ENCODE measurements around the gene SERPINA9. TPM values are rescaled to one million over a fixed set of nuclear protein-coding genes. Genes with fewer than 3 reads are reported as not detected.

SERPINA9 gene
- polyA plus RNA-seq, 2 of the 4 experiments (the other 2 are of a cell fraction), result not detected

- peak overlapping the region; percentile 37 to 40; a peak in 1 of 6 replicates for H3K27ac ChIP-seq
- no peak overlapping the region for H3K4me3 ChIP-seq
- H3K4me1 ChIP-seq, result 0 out of 3 replicates have a peak, but pooled peaks cover 3% of the 10 kb centered on the region
- no peak for FAIRE-seq
- ChIA-PET POLR2A (interaction anchor here (0.8 to 0.9 kb wide), 2 partner anchors 9 to 144 kb away, joined by 3 to 4 read pairs; no protein-coding TSS in a partner anchor), CTCF (interaction anchor here (0.5 to 4.0 kb wide), 75 partner anchors 9 to 450 kb away, joined by 3 to 47 read pairs (median 4); partner anchors contain the start of genes SERPINA11, SERPINA2, SERPINA4 and SERPINA5)
- ATAC-seq, result peak; percentile 80 to 91
- TF ChIP-seq CTCF (IDR thresholded peaks at IDR 0.05), result peak; percentile 96
- TF ChIP-seq BHLHE40 (IDR thresholded peaks at IDR 0.05; ENCODE audit: low read depth, low read length), result no peak
- TF ChIP-seq POLR2A (IDR thresholded peaks at IDR 0.05; ENCODE audit: low read length), result no peak
- no peak for TF ChIP-seq ATOH8 (CRISPR knock-in tag; IDR thresholded peaks at IDR 0.05; ENCODE audit: low read depth)
- TF ChIP-seq SMC3 (IDR thresholded peaks at IDR 0.05), result peak; percentile 87
- peak; percentile 23; the same call in 1 of the 2 replicates for TF ChIP-seq KDM5A (IDR thresholded peaks at IDR 0.05)
- TF ChIP-seq PBX3 (IDR thresholded peaks at IDR 0.05), result no peak
- no peak for TF ChIP-seq PHF8 (IDR thresholded peaks at IDR 0.05; ENCODE audit: borderline replicate concordance, low read depth)
- TF ChIP-seq RFX5 (IDR thresholded peaks at IDR 0.05), result no peak
- TF ChIP-seq RAD21 (conservative IDR thresholded peaks at IDR 0.05 in 1 of 2, IDR thresholded peaks at IDR 0.05 in 1 of 2), result peak; percentile 79 to 87
- H3K4me2 ChIP-seq, result peak overlapping the region; percentile 60
- DNase-seq (ENCODE audit: low read depth in 1 of 2, low spot score in 1 of 2), result peak; percentile 37 to 63
- no peaks in the 10 kb centered on the region for H3K9me3 ChIP-seq
- WGBS (ENCODE audit: missing lambda C conversion rate), result 10% methylated on average over 25 of the region's 26 CpGs
Observed at GRCh38 chr14:94485944-94486841, 10.2 kb upstream of the SERPINA9 start.

- no peak for TF ChIP-seq HOXB13 (CRISPR knock-in tag; IDR thresholded peaks at IDR 0.05; ENCODE audit: low read depth)
- TF ChIP-seq SMC3 (IDR thresholded peaks at IDR 0.05), result no peak
- TF ChIP-seq ZSCAN20 (CRISPR knock-in tag; IDR thresholded peaks at IDR 0.05), result no peak
- TF ChIP-seq BHLHE40 (IDR thresholded peaks at IDR 0.05; ENCODE audit: low read depth, low read length), result no peak
- TF ChIP-seq HEYL (CRISPR knock-in tag; IDR thresholded peaks at IDR 0.05), result no peak
- TF ChIP-seq ZFP36 (IDR thresholded peaks at IDR 0.05; ENCODE audit: borderline replicate concordance, partially characterized antibody), result no peak
- TF ChIP-seq RFX5 (IDR thresholded peaks at IDR 0.05), result no peak
- no peak for TF ChIP-seq HOXB5 (CRISPR knock-in tag; IDR thresholded peaks at IDR 0.05)
- TF ChIP-seq CHD2 (IDR thresholded peaks at IDR 0.05; ENCODE audit: low read length, partially characterized antibody), result no peak
- Histone ChIP-seq H3K4me1 (0 out of 3 replicates have a peak, but pooled peaks cover 3% of the 10 kb centered on the region), H3K27ac (no peak overlapping the region), H3K4me3 (no peak overlapping the region), H3K9me3 (0 out of 3 replicates have a peak, but pooled peaks cover under 1% of the 10 kb centered on the region), H3K4me2 (no peak overlapping the region)
- no peak for FAIRE-seq
- WGBS (ENCODE audit: missing lambda C conversion rate), result 29% methylated on average over 5 of the region's 5 CpGs
- ChIA-PET POLR2A (no interaction called here), CTCF (interaction anchor here (0.8 to 4.0 kb wide), 7 partner anchors 10 to 134 kb away, joined by 3 to 47 read pairs (median 6); partner anchors contain the start of gene SERPINA9)
- DNase-seq (ENCODE audit: low read depth in 1 of 2, low spot score in 1 of 2), result no peak
- ATAC-seq, result no peak
Observed at GRCh38 chr14:94484481-94484880, 8.5 kb upstream of the SERPINA9 start.

GRCh38 chr14:94483729-94484275, 7.8 kb upstream of the SERPINA9 start:
- ChIA-PET CTCF (interaction anchor here (0.9 kb wide), 1 partner anchor 18 kb away, joined by 3 read pairs; no protein-coding TSS in a partner anchor), POLR2A (no interaction called here)
- FAIRE-seq, result no peak
- Histone ChIP-seq H3K9me3 (peaks cover 7% of the 10 kb centered on the region), H3K4me2 (no peak overlapping the region), H3K4me3 (no peak overlapping the region), H3K4me1 (0 out of 3 replicates have a peak, but pooled peaks cover 3% of the 10 kb centered on the region), H3K27ac (no peak overlapping the region)
- DNase-seq (ENCODE audit: low read depth in 1 of 2, low spot score in 1 of 2), result no peak
- WGBS (ENCODE audit: missing lambda C conversion rate), result 48% methylated on average over 7 of the region's 7 CpGs
- ATAC-seq, result no peak
- TF ChIP-seq PBX3 (IDR thresholded peaks at IDR 0.05) (no peak), HOXB13 (CRISPR knock-in tag; IDR thresholded peaks at IDR 0.05; ENCODE audit: low read depth) (no peak), CHD4 (IDR thresholded peaks at IDR 0.05; ENCODE audit: borderline replicate concordance) (no peak), REST (IDR thresholded peaks at IDR 0.05) (no peak), ELK1 (IDR thresholded peaks at IDR 0.05; ENCODE audit: low read depth, low read length) (no peak)

Data from A549 (cell line).